Skeletal muscle cell (primary cell): ENCODE data around the gene JCAD.

Experiments
- DNase-seq: peaks from one replicate; pipeline ENCODE4 v3.0.0-alpha.2; 2010; ENCODE audit warnings: low read depth
- H3K4me3 ChIP-seq: 2 replicates; pipeline ENCODE4 v1.5.1; 2011; ENCODE audit warnings: low read depth, mild to moderate bottlenecking, control low read depth, low read length, moderate library complexity

The JCAD gene

GRCh38 chr10:30075481-30075880 is 16.1 kb upstream of the JCAD start:
- no peak overlapping the region for H3K4me3 ChIP-seq
- no peak for DNase-seq

GRCh38 chr10:30074933-30075332 is 15.5 kb upstream of the JCAD start:
- H3K4me3 ChIP-seq = no peak overlapping the region
- DNase-seq = no peak

- no peak for DNase-seq
- no peak overlapping the region for H3K4me3 ChIP-seq
These were observed 14.7 kb upstream of the JCAD start for GRCh38 chr10:30074090-30074489.

- no peak overlapping the region for H3K4me3 ChIP-seq
- no peak for DNase-seq
These were observed 14.3 kb upstream of the JCAD start for GRCh38 chr10:30073767-30074060.

- no peak for DNase-seq
- no peak overlapping the region for H3K4me3 ChIP-seq
These were observed 13.8 kb upstream of the JCAD start for GRCh38 chr10:30073045-30073766.

- no peak overlapping the region for H3K4me3 ChIP-seq
- DNase-seq = no peak
These were observed 12.7 kb upstream of the JCAD start for GRCh38 chr10:30072068-30072467.

- DNase-seq = no peak
- H3K4me3 ChIP-seq = no peak overlapping the region
These were observed 10.8 kb upstream of the JCAD start for GRCh38 chr10:30070001-30070685.

- H3K4me3 ChIP-seq = no peak overlapping the region
- DNase-seq = no peak
These were observed 9.3 kb upstream of the JCAD start for GRCh38 chr10:30068492-30069223.

- peak; percentile 47 for DNase-seq
- H3K4me3 ChIP-seq = no peak overlapping the region
These were observed 3.7 kb upstream of the JCAD start for GRCh38 chr10:30063099-30063498.

- no peak overlapping the region for H3K4me3 ChIP-seq
- DNase-seq = no peak
These were observed 3.2 kb upstream of the JCAD start for GRCh38 chr10:30062582-30062981.

GRCh38 chr10:30062090-30062489 is 2.7 kb upstream of the JCAD start:
- DNase-seq = peak; percentile 81
- H3K4me3 ChIP-seq = no peak overlapping the region

- DNase-seq = no peak
- H3K4me3 ChIP-seq = peak overlapping the region; percentile 80
These were observed 735 bp downstream of the JCAD start for GRCh38 chr10:30058570-30059132.

- peak overlapping the region; percentile 80 for H3K4me3 ChIP-seq
- DNase-seq = no peak
These were observed 1.4 kb downstream of the JCAD start for GRCh38 chr10:30057894-30058556.

- DNase-seq = no peak
- H3K4me3 ChIP-seq = peak overlapping the region; percentile 80
These were observed 2.0 kb downstream of the JCAD start for GRCh38 chr10:30057421-30057841.

GRCh38 chr10:30056767-30057355 is 2.5 kb downstream of the JCAD start:
- H3K4me3 ChIP-seq = peak overlapping the region; percentile 80
- no peak for DNase-seq

GRCh38 chr10:30056281-30056680 is 3.1 kb downstream of the JCAD start:
- H3K4me3 ChIP-seq = peak overlapping the region; percentile 80
- no peak for DNase-seq

- peak; percentile 57 for DNase-seq
These were observed 4.1 kb downstream of the JCAD start for GRCh38 chr10:30055226-30055662.

GRCh38 chr10:30052062-30052461 is 7.3 kb downstream of the JCAD start:
- DNase-seq = no peak
- no peak overlapping the region for H3K4me3 ChIP-seq

More at GRCh38 chr10:30055226-30055662, 4.1 kb downstream of the JCAD start:
- no peak overlapping the region for H3K4me3 ChIP-seq

- H3K4me3 ChIP-seq = no peak overlapping the region
- DNase-seq = no peak
These were observed 8.2 kb downstream of the JCAD start for GRCh38 chr10:30051220-30051619.
